IMR-90 (cell line): ENCODE results near the gene NXPH4.

ENCODE experiments used
- CHD1 ChIP-seq: IDR thresholded peaks from 2 replicates; pipeline ENCODE4 v1.6.1; 2012; ENCODE audit warnings: low read depth, low read length, improper control_type of control experiment
- FOS ChIP-seq: fragments of 150-350 bp; IDR thresholded peaks from 2 replicates; pipeline ENCODE4 v1.6.1; 2016; ENCODE audit warnings: low read depth, low read length
- MXI1 ChIP-seq: IDR thresholded peaks from 2 replicates; pipeline ENCODE4 v1.6.1; 2012; ENCODE audit warnings: low read depth, mild to moderate bottlenecking, low read length, moderate library complexity, borderline replicate concordance
- POLR2A ChIP-seq: IDR thresholded peaks from 2 replicates; pipeline ENCODE4 v1.6.1; 2012; ENCODE audit warnings: mild to moderate bottlenecking, low read depth, low read length
- RAD21 ChIP-seq: IDR thresholded peaks from 2 replicates; pipeline ENCODE4 v1.6.1; 2012; ENCODE audit warnings: low read length, improper control_type of control experiment
- RCOR1 ChIP-seq: IDR thresholded peaks from 2 replicates; pipeline ENCODE4 v1.6.1; 2012; ENCODE audit warnings: mild to moderate bottlenecking, low read length, improper control_type of control experiment; ENCODE audit not compliant: insufficient replicate concordance
- SMC3 ChIP-seq: fragments of 150-350 bp; IDR thresholded peaks from 2 replicates; pipeline ENCODE4 v1.6.1; 2016; ENCODE audit warnings: low read depth, mild to moderate bottlenecking, antibody characterized with exemption, low read length, moderate library complexity
- TF ChIP-seq, protein P1 (sequence below): conservative IDR thresholded peaks from 2 replicates; pipeline ENCODE4 v1.5.1; 2012; ENCODE audit warnings: mild to moderate bottlenecking, low read depth, low read length, improper control_type of control experiment
- TF ChIP-seq, protein P2 (sequence below): fragments of 150-350 bp; IDR thresholded peaks from 2 replicates; pipeline ENCODE4 v1.6.1; 2017; ENCODE audit warnings: mild to moderate bottlenecking, antibody characterized with exemption, low read length, low read depth

DNA sequence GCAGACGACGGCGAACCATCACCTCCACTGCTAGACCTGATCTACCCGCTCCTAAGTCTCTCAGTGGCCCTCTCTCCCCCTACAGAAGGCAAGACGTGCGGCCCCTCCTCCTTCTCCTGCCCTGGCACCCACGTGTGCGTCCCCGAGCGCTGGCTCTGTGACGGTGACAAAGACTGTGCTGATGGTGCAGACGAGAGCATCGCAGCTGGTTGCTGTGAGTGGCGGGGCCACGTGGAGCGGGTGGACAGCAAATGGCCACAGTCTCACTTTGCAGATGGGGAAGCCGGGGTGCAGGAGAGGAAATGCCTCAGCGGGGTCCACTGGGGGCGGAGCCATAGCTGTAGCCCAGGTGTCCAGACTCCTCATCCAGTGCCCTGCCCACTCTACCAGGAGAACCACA is 21.4 kb upstream of the NXPH4 start:
- TF ChIP-seq CHD1 (no peak), RAD21 (no peak), MXI1 (no peak), FOS (no peak), SMC3 (no peak), POLR2A (no peak), RCOR1 (no peak)
- TF ChIP-seq, protein P1, sequence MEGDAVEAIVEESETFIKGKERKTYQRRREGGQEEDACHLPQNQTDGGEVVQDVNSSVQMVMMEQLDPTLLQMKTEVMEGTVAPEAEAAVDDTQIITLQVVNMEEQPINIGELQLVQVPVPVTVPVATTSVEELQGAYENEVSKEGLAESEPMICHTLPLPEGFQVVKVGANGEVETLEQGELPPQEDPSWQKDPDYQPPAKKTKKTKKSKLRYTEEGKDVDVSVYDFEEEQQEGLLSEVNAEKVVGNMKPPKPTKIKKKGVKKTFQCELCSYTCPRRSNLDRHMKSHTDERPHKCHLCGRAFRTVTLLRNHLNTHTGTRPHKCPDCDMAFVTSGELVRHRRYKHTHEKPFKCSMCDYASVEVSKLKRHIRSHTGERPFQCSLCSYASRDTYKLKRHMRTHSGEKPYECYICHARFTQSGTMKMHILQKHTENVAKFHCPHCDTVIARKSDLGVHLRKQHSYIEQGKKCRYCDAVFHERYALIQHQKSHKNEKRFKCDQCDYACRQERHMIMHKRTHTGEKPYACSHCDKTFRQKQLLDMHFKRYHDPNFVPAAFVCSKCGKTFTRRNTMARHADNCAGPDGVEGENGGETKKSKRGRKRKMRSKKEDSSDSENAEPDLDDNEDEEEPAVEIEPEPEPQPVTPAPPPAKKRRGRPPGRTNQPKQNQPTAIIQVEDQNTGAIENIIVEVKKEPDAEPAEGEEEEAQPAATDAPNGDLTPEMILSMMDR, result no peak
- TF ChIP-seq, protein P2, sequence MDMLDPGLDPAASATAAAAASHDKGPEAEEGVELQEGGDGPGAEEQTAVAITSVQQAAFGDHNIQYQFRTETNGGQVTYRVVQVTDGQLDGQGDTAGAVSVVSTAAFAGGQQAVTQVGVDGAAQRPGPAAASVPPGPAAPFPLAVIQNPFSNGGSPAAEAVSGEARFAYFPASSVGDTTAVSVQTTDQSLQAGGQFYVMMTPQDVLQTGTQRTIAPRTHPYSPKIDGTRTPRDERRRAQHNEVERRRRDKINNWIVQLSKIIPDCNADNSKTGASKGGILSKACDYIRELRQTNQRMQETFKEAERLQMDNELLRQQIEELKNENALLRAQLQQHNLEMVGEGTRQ, result no peak
